HUES48 (cell line): ENCODE data around the gene SLC35F1.
"Not testable (repeated sequence)": the region's sequence is repeated elsewhere in the genome, so short reads cannot be mapped to it uniquely, and the experiment has no call there.

Experiments
- H3K27ac ChIP-seq: one replicate; pipeline ENCODE4 v1.7.0; 2013; ENCODE audit warnings: low read depth, low read length, inconsistent platforms
- H3K27me3 ChIP-seq: 2 replicates; pipeline ENCODE4 v1.6.1; 2013; ENCODE audit warnings: mild to moderate bottlenecking, low read length; ENCODE audit not compliant: control insufficient read depth, insufficient read depth
- H3K36me3 ChIP-seq: 2 replicates; pipeline ENCODE4 v1.6.1; 2013; ENCODE audit warnings: low read length; ENCODE audit not compliant: control insufficient read depth, insufficient read depth
- H3K4me1 ChIP-seq: 2 replicates; pipeline ENCODE4 v1.6.1; 2013; ENCODE audit warnings: mild to moderate bottlenecking, low read length; ENCODE audit not compliant: control insufficient read depth, insufficient read depth
- H3K4me3 ChIP-seq: 2 replicates; pipeline ENCODE4 v1.5.1; 2013; ENCODE audit warnings: mild to moderate bottlenecking, low read depth, low read length
- H3K9ac ChIP-seq: 2 replicates; pipeline ENCODE4 v1.6.1; 2013; ENCODE audit warnings: mild to moderate bottlenecking, low read depth, low read length, moderate library complexity
- H3K9me3 ChIP-seq: 2 replicates; pipeline ENCODE4 v1.6.1; 2013; ENCODE audit warnings: low read length; ENCODE audit not compliant: control insufficient read depth, insufficient read depth

SLC35F1 gene

GRCh38 chr6:117906958-117907600, at the start of gene SLC35F1:
SLC35F1 (plus strand) TSS chr6:117907264.
- Histone ChIP-seq H3K9ac (peak within 1 kb of the TSS; percentile 54; the same call in 1 of the 2 replicates), H3K36me3 (no peaks in the 10 kb centered on the region), H3K4me1 (peaks cover 8% of the 10 kb centered on the region), H3K9me3 (no peaks in the 10 kb centered on the region), H3K27me3 (peaks cover 55% of the 10 kb centered on the region), H3K27ac (peak within 1 kb of the TSS; percentile 42), H3K4me3 (peak within 1 kb of the TSS; percentile 75)

- not testable (repeated sequence) for H3K9me3 ChIP-seq, H3K4me3 ChIP-seq, H3K27ac ChIP-seq, H3K27me3 ChIP-seq, H3K36me3 ChIP-seq, H3K9ac ChIP-seq
- peaks cover 12% of the 10 kb centered on the region; the same call in 1 of the 2 replicates for H3K4me1 ChIP-seq
Measured at GRCh38 chr6:117858601-117859000, 48.5 kb upstream of the SLC35F1 start.

DNA sequence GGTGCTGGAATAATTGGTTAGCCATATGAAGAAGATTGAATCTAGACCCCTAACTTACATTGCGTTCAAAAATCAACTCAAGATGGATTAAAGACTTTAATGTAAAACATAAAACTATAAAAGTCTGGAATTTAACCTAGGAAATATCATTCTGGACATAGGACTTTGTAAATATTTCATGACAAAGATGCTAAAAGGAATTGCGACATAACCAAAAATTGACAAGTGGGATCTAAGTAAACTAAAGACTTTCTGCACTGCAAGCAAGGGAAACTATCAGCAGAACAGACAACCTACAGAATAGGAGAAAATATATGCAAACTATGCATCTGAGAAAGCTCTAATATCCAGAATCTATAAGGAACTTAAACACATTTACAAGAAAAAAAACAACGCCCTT, 45.5 kb upstream of the SLC35F1 start:
- Histone ChIP-seq H3K9me3 (peaks cover 6% of the 10 kb centered on the region), H3K27me3 (no peaks in the 10 kb centered on the region; the same call in 1 of the 2 replicates), H3K27ac (no peak overlapping the region), H3K4me3 (no peak overlapping the region), H3K36me3 (no peaks in the 10 kb centered on the region), H3K4me1 (peaks cover 12% of the 10 kb centered on the region; the same call in 1 of the 2 replicates), H3K9ac (no peak overlapping the region)

DNA sequence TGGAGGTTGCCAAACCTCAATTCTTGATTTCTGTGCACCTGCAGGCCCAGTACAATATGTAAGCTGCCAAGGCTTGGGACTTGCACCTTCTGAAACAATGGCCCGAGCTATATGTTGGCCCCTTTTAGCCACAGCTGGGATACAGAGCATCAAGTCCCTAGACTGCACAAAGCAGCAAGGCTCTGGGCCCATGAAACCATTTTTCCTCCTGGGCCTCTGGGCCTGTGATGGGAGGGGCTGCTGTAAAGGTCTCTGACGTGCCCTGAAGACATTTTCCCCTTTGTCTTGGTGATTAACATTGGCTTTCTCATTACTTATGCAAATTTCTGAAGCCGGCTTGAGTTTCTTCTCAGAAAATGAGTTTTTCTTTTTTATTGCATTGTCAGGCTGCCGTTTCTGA, 40.5 kb upstream of the SLC35F1 start:
- peaks cover 11% of the 10 kb centered on the region for H3K9me3 ChIP-seq
- no peak overlapping the region for H3K27ac ChIP-seq
- no peaks in the 10 kb centered on the region for H3K4me1 ChIP-seq
- H3K4me3 ChIP-seq, result no peak overlapping the region
- no peak overlapping the region for H3K9ac ChIP-seq
- no peaks in the 10 kb centered on the region for H3K27me3 ChIP-seq
- no peaks in the 10 kb centered on the region for H3K36me3 ChIP-seq

DNA sequence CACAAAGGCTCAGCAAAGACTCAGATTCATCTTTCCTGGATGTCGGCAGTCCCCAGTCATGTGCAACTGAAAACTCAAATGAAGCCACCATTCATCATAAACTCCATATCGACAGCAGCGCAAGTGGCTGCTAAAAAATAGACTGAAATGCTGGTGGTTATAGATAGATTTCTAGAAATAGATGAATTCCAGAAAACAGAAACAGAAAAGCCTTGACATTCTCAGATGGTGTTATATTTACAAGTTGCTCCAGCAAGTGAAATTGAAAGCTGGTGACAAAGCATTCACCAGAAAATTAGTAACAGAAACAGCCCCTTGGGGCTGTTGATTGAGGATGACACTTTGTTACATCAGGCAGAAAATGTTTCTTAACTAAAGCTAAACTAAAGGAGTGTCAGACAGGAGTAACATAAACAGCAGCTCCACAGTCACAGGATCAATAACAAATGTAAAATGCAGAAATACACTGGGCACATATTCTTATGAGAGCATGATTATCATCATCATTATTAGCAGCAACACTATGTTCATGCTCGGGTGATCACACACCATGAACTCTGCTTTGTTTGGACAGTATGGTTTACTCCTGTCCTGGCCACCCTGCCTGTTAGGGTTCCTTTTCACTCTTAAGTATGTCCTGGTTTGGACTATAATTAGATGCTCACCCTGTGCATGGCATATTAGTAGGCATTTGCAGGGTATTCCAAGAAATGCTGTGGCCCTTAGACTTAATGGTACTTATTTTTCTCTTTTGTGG, 36.4 kb upstream of the SLC35F1 start:
- Histone ChIP-seq H3K27me3 (no peaks in the 10 kb centered on the region), H3K4me1 (no peaks in the 10 kb centered on the region), H3K9me3 (peaks cover 11% of the 10 kb centered on the region), H3K9ac (no peak overlapping the region), H3K36me3 (no peaks in the 10 kb centered on the region), H3K27ac (no peak overlapping the region), H3K4me3 (no peak overlapping the region)

DNA sequence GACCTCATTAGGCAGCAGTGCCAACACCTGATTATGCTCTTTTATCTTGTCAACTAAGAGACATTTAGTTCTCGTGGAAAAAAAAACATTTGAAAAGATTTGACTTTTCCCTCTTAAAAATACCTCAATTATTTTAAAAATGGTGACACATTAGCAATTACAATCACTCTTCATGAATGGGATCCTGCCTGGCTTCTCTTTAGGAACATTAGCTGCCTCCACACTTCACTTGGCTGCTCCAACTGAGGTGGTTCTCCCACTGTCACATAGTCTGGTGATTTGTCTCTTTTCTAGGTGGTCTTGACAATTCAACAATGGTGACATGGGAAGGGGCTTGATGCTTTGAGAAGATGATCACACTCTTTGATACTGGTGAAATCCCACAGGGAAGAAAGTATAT, 26.2 kb upstream of the SLC35F1 start:
- H3K27me3 ChIP-seq, result no peaks in the 10 kb centered on the region
- H3K9me3 ChIP-seq, result no peaks in the 10 kb centered on the region
- H3K27ac ChIP-seq, result no peak overlapping the region
- H3K9ac ChIP-seq, result no peak overlapping the region
- peaks cover 18% of the 10 kb centered on the region for H3K4me1 ChIP-seq
- H3K4me3 ChIP-seq, result no peak overlapping the region
- no peaks in the 10 kb centered on the region for H3K36me3 ChIP-seq

- H3K4me1 ChIP-seq, result no peaks in the 10 kb centered on the region
- H3K4me3 ChIP-seq, result no peak overlapping the region
- H3K27ac ChIP-seq, result no peak overlapping the region
- no peaks in the 10 kb centered on the region for H3K27me3 ChIP-seq
- no peak overlapping the region for H3K9ac ChIP-seq
- H3K36me3 ChIP-seq, result no peaks in the 10 kb centered on the region
- H3K9me3 ChIP-seq, result no peaks in the 10 kb centered on the region
Measured at GRCh38 chr6:117890172-117890571, 16.9 kb upstream of the SLC35F1 start.

DNA sequence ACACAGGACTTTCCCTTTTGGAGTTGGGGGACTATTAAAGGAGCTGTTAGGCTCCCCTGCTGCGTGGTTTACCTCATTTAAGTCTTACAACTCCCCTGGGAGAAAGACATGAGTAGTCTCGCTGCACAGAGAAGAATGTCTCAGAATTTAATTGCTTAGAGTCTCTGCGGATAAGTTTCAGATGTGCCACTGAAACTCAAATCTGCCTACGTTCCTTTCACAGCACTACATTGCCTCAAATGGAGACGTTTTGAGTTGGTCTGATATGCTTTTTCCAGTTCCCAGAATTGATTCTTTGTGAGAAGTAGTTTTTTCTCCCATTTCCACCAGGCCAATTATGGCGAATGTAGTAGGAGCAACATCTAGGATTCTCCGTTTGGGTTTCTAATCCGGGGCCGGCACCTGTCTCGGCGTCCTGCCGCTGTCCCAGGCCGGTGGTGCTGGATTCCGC, 532 bp upstream of the SLC35F1 start:
- Histone ChIP-seq H3K4me3 (peak overlapping the region; percentile 75), H3K9ac (no peak overlapping the region)

DNA sequence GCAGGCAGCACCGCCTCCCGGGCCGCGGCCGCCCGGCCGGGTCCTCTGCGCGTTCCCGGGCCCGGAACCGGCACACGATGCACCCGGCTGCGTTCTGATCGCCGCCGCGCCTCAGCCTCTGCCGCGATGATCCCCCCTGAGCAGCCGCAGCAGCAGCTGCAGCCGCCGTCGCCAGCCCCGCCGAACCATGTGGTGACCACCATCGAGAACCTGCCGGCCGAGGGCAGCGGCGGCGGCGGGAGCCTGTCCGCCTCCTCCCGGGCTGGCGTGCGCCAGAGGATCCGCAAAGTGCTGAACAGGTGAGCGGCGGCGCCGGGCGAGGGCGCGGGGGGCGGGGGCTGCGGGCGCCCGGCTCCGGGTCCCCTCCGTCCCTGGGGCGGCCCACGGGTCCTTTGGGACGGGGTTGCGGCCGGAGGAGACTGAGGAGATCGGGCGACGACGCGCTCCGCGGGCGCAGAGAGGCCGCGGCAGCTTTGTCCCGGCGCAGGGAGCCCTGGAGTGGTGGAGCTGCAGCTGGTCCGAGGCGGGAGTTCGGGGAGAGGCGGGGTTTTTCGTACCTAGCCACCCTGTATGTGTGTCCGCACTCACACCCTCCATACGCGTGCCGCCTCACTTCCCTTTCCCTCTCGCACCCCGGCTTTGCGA, 659 bp downstream of the SLC35F1 start:
- Histone ChIP-seq H3K36me3 (no peaks in the 10 kb centered on the region), H3K9ac (peak overlapping the region; percentile 54; the same call in 1 of the 2 replicates), H3K4me1 (peaks cover 8% of the 10 kb centered on the region), H3K4me3 (peak overlapping the region; percentile 75), H3K27me3 (peaks cover 55% of the 10 kb centered on the region), H3K27ac (peak overlapping the region; percentile 6), H3K9me3 (no peaks in the 10 kb centered on the region)

More for the DNA sequence above, 532 bp upstream of the SLC35F1 start:
- H3K27ac ChIP-seq, result no peak overlapping the region
- H3K36me3 ChIP-seq, result no peaks in the 10 kb centered on the region
- peaks cover 55% of the 10 kb centered on the region for H3K27me3 ChIP-seq
- no peaks in the 10 kb centered on the region for H3K9me3 ChIP-seq
- H3K4me1 ChIP-seq, result peaks cover 8% of the 10 kb centered on the region

DNA sequence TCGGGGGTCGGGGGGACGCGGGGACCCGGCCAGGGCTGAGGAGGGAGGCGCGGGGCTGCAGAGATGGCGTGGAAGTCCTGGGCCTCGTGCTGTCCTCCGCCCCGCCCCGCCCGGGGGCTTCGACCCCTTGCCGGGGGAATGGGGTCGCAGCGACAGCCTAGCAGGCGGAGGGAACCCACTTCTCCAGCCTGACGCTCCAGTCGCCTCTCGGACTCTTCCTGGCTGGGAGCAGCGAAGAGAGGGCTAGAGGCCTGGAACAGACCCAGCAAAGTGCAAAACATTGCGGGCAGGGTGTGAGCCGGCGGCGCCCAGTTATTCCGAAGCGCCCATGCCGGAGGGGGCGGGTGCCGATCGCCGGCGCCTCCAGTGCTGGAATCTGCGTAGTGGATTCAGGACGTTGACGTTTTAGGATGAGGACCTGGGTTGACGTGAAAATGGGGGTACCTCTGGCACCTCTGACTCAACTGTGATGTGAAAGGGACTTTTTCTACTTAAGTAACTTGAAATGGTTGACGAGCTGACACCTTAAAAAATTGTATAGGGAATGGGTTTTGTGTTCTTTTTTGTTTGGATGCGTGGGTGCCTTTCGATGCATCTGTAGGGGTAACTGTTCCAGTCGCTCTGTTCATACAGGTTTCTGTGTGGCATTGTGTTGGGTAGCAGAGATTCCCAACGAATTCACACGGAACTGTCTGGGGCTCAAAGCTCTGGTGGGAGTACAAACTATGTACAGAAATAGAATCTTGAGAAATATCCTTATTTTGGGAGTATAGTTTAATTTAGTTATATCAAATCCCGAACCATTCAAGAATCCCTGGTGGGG, 1.4 kb downstream of the SLC35F1 start:
- H3K4me1 ChIP-seq, result peaks cover 8% of the 10 kb centered on the region
- H3K27ac ChIP-seq, result no peak overlapping the region
- H3K36me3 ChIP-seq, result no peaks in the 10 kb centered on the region
- H3K4me3 ChIP-seq, result peak overlapping the region; percentile 75
- H3K27me3 ChIP-seq, result peaks cover 55% of the 10 kb centered on the region
- peak overlapping the region; percentile 43; the same call in 1 of the 2 replicates for H3K9ac ChIP-seq
- H3K9me3 ChIP-seq, result no peaks in the 10 kb centered on the region
